IMR-90 (cell line): ENCODE results near the gene LYZ. TPM values are rescaled to one million over a fixed set of nuclear protein-coding genes. Genes with fewer than 3 reads are reported as not detected.

Experiments
- ATAC-seq: fragments of 200-7000 bp; cut with Tn5 transposase; 2 replicates; pipeline ENCODE4 v1.9.1; 2020; ENCODE audit warnings: low read depth, mild to moderate bottlenecking, moderate library complexity
- BruUV-seq: library from RNA; stranded (reverse); fragments of 400-500 nt; replicated peaks from 2 replicates; lab custom pipeline; 2021; lab: Mats Ljungman, UMichigan
- CTCF ChIA-PET: fragments of 300-600 bp; formaldehyde crosslinking; extraction: SDS; loops from one replicate; lab custom pipeline; 2021; ENCODE audit warnings: antibody characterized with exemption; lab: Yijun Ruan, JAX
- POLR2A ChIA-PET: fragments of 300-600 bp; sonication (Branson Sonifier 250); formaldehyde crosslinking; loops from one replicate; lab custom pipeline; 2022; ENCODE audit warnings: antibody characterized with exemption; ENCODE audit not compliant: unreplicated experiment; lab: Charles Lee
- DNase-seq: peaks from one replicate; pipeline ENCODE4 v3.0.0; 2013
- H2AFZ ChIP-seq: replicated peaks from 2 replicates; pipeline ENCODE3; 2013; ENCODE audit warnings: low read length, mild to moderate bottlenecking; ENCODE audit not compliant: poor library complexity
- H2AK5ac ChIP-seq: 2 replicates; pipeline ENCODE4 v1.6.1; 2013; ENCODE audit warnings: low read depth, low read length, inconsistent platforms
- H2AK9ac ChIP-seq: replicated peaks from 2 replicates; pipeline ENCODE3; 2013; ENCODE audit warnings: mild to moderate bottlenecking, low read depth, low read length, moderate library complexity; ENCODE audit not compliant: poor library complexity
- H2BK120ac ChIP-seq: 2 replicates; pipeline ENCODE4 v1.6.1; 2013; ENCODE audit warnings: low read depth, low read length, inconsistent platforms
- H2BK15ac ChIP-seq: 3 replicates; pipeline ENCODE4 v1.6.1; 2013; ENCODE audit warnings: low read depth, low read length, inconsistent platforms
- H2BK20ac ChIP-seq: 2 replicates; pipeline ENCODE4 v1.6.1; 2013; ENCODE audit warnings: low read depth, mild to moderate bottlenecking, inconsistent platforms, low read length, moderate library complexity
- H2BK5ac ChIP-seq: 2 replicates; pipeline ENCODE4 v1.6.1; 2013; ENCODE audit warnings: mild to moderate bottlenecking, low read depth, low read length, inconsistent platforms; ENCODE audit not compliant: poor library complexity, severe bottlenecking
- H3K14ac ChIP-seq: replicated peaks from 2 replicates; pipeline ENCODE4 v1.6.1; 2013; ENCODE audit warnings: low read depth, low read length, inconsistent platforms
- H3K18ac ChIP-seq: 2 replicates; pipeline ENCODE4 v1.6.1; 2013; ENCODE audit warnings: low read depth, low read length, control low read depth
- H3K23ac ChIP-seq: 2 replicates; pipeline ENCODE4 v1.6.1; 2013; ENCODE audit warnings: low read depth, low read length, inconsistent platforms
- H3K27ac ChIP-seq: 2 replicates; pipeline ENCODE4 v1.5.1; 2013; ENCODE audit warnings: mild to moderate bottlenecking, control low read depth, low read length; ENCODE audit not compliant: insufficient read depth
- H3K27me3 ChIP-seq: 2 replicates; pipeline ENCODE4 v1.6.1; 2013; ENCODE audit warnings: low read length; ENCODE audit not compliant: control insufficient read depth, insufficient read depth
- H3K36me3 ChIP-seq: 2 replicates; pipeline ENCODE4 v1.6.1; 2013; ENCODE audit warnings: low read length, mixed read lengths; ENCODE audit not compliant: control insufficient read depth, insufficient read depth
- H3K4ac ChIP-seq: 2 replicates; pipeline ENCODE4 v1.6.1; 2013; ENCODE audit warnings: low read depth, low read length, inconsistent platforms
- H3K4me1 ChIP-seq: 2 replicates; pipeline ENCODE4 v1.6.1; 2013; ENCODE audit warnings: low read length, mixed read lengths; ENCODE audit not compliant: control insufficient read depth, insufficient read depth
- H3K4me2 ChIP-seq: 2 replicates; pipeline ENCODE4 v1.6.1; 2013; ENCODE audit warnings: low read depth, mild to moderate bottlenecking, control low read depth, low read length, moderate library complexity
- H3K4me3 ChIP-seq: 2 replicates; pipeline ENCODE4 v1.5.1; 2013; ENCODE audit warnings: low read depth, mild to moderate bottlenecking, control low read depth, low read length, moderate library complexity; ENCODE audit not compliant: insufficient read depth
- H3K56ac ChIP-seq: 2 replicates; pipeline ENCODE4 v1.6.1; 2013; ENCODE audit warnings: low read length, inconsistent platforms; ENCODE audit not compliant: insufficient read depth; ENCODE audit errors: extremely low read depth
- H3K79me1 ChIP-seq, 2 experiments: 2 replicates each; pipeline ENCODE4 v1.6.1; 2013; ENCODE audit warnings: low read length in 2 of 2, inconsistent platforms in 1 of 2, low read depth in 1 of 2
- H3K9ac ChIP-seq: 2 replicates; pipeline ENCODE4 v1.6.1; 2013; ENCODE audit warnings: low read depth, low read length, control low read depth
- H3K9me1 ChIP-seq: 2 replicates; pipeline ENCODE4 v1.6.1; 2013; ENCODE audit warnings: low read length, inconsistent platforms; ENCODE audit not compliant: insufficient read depth
- H3K9me3 ChIP-seq: 2 replicates; pipeline ENCODE4 v1.6.1; 2013; ENCODE audit warnings: low read length; ENCODE audit not compliant: control insufficient read depth, insufficient read depth
- H4K20me1 ChIP-seq: 2 replicates; pipeline ENCODE4 v1.6.1; 2013; ENCODE audit warnings: low read length, inconsistent platforms; ENCODE audit not compliant: insufficient read depth
- H4K5ac ChIP-seq: 2 replicates; pipeline ENCODE4 v1.6.1; 2013; ENCODE audit warnings: mild to moderate bottlenecking, low read depth, low read length, control low read depth
- H4K8ac ChIP-seq, 2 experiments: 2 replicates each; pipeline ENCODE4 v1.6.1; 2013; ENCODE audit warnings: low read depth in 2 of 2, low read length in 2 of 2, control low read depth in 1 of 2, inconsistent platforms in 1 of 2
- H4K91ac ChIP-seq: 2 replicates; pipeline ENCODE4 v1.6.1; 2013; ENCODE audit warnings: low read depth, low read length, inconsistent platforms; ENCODE audit not compliant: insufficient read depth
- BHLHE40 ChIP-seq: fragments of 150-350 bp; IDR thresholded peaks from 2 replicates; pipeline ENCODE4 v1.6.1; 2016; ENCODE audit warnings: mild to moderate bottlenecking, low read depth, low read length
- CEBPB ChIP-seq: IDR thresholded peaks from 2 replicates; pipeline ENCODE4 v1.6.1; 2012; ENCODE audit warnings: low read depth, low read length, improper control_type of control experiment
- CHD1 ChIP-seq: IDR thresholded peaks from 2 replicates; pipeline ENCODE4 v1.6.1; 2012; ENCODE audit warnings: low read depth, low read length, improper control_type of control experiment
- CTCF ChIP-seq: conservative IDR thresholded peaks from 2 replicates; pipeline ENCODE4 v1.5.1; 2012; ENCODE audit warnings: mild to moderate bottlenecking, low read depth, low read length, improper control_type of control experiment
- ELK1 ChIP-seq: fragments of 150-350 bp; IDR thresholded peaks from 2 replicates; pipeline ENCODE4 v1.6.1; 2016; ENCODE audit warnings: low read depth, mild to moderate bottlenecking, low read length, moderate library complexity, borderline replicate concordance
- FOS ChIP-seq: fragments of 150-350 bp; IDR thresholded peaks from 2 replicates; pipeline ENCODE4 v1.6.1; 2016; ENCODE audit warnings: low read depth, low read length
- MAFK ChIP-seq: IDR thresholded peaks from 2 replicates; pipeline ENCODE4 v1.6.1; 2012; ENCODE audit warnings: low read depth, low read length, improper control_type of control experiment
- MAZ ChIP-seq: IDR thresholded peaks from 2 replicates; pipeline ENCODE4 v1.6.1; 2012; ENCODE audit warnings: low read depth, mild to moderate bottlenecking, low read length, improper control_type of control experiment, moderate library complexity, borderline replicate concordance
- MXI1 ChIP-seq: IDR thresholded peaks from 2 replicates; pipeline ENCODE4 v1.6.1; 2012; ENCODE audit warnings: low read depth, mild to moderate bottlenecking, low read length, moderate library complexity, borderline replicate concordance
- NFE2L2 ChIP-seq: fragments of 150-350 bp; IDR thresholded peaks from 2 replicates; pipeline ENCODE4 v1.6.1; 2016; ENCODE audit warnings: low read depth, mild to moderate bottlenecking, low read length
- POLR2A ChIP-seq: IDR thresholded peaks from 2 replicates; pipeline ENCODE4 v1.6.1; 2012; ENCODE audit warnings: mild to moderate bottlenecking, low read depth, low read length
- RAD21 ChIP-seq: IDR thresholded peaks from 2 replicates; pipeline ENCODE4 v1.6.1; 2012; ENCODE audit warnings: low read length, improper control_type of control experiment
- RCOR1 ChIP-seq: IDR thresholded peaks from 2 replicates; pipeline ENCODE4 v1.6.1; 2012; ENCODE audit warnings: mild to moderate bottlenecking, low read length, improper control_type of control experiment; ENCODE audit not compliant: insufficient replicate concordance
- RFX5 ChIP-seq: IDR thresholded peaks from 2 replicates; pipeline ENCODE4 v1.8.0; 2012; ENCODE audit warnings: low read depth, mild to moderate bottlenecking, low read length, moderate library complexity
- SMC3 ChIP-seq: fragments of 150-350 bp; IDR thresholded peaks from 2 replicates; pipeline ENCODE4 v1.6.1; 2016; ENCODE audit warnings: low read depth, mild to moderate bottlenecking, antibody characterized with exemption, low read length, moderate library complexity
- WGBS, 2 experiments: methylation state at CpG; one replicate each; pipeline versions ENCODE4 v1.1.5 to v1.1.7; 2013; ENCODE audit warnings: missing lambda C conversion rate in 2 of 2; ENCODE audit not compliant: insufficient read length in 1 of 2; ENCODE audit errors: extremely low coverage in 2 of 2; 5-methylcytosine and 5-hydroxymethylcytosine counted together
- dilution Hi-C: fragments of 300-500 bp; cut with HindIII; formaldehyde crosslinking; loops from one replicate; pipeline ENCODE4 v1.14.3; 2018; ENCODE audit warnings: low sequenced_read_pairs; ENCODE audit not compliant: unreplicated experiment
- in situ Hi-C: fragments of 300-500 bp; cut with MboI; formaldehyde crosslinking; loops from 3 replicates; pipeline ENCODE4 v1.14.3; 2019; ENCODE audit warnings: low sequenced_read_pairs, inconsistent platforms, mixed read lengths
- intact Hi-C: fragments of 100-400 bp; cut with micrococcal nuclease; formaldehyde crosslinking; loops from 2 replicates; pipeline ENCODE4 v1.10.0; 2022
- polyA plus RNA-seq, 3 experiments: library from polyadenylated mRNA; depleted of rRNA; stranded (reverse); fragments of >200 nt; gene quantifications; 2 replicates each; pipeline ENCODE4 v1.2.3, GENCODE V29; 2012; ENCODE audit warnings: low replicate concordance in 1 of 3
- total RNA-seq: library from RNA; depleted of rRNA; stranded (reverse); fragments of >200 nt; gene quantifications from 2 replicates; pipeline ENCODE4 v1.2.3, GENCODE V29; 2012
- TF ChIP-seq, protein P1 (sequence below): fragments of 150-350 bp; IDR thresholded peaks from 2 replicates; pipeline ENCODE4 v1.6.1; 2017; ENCODE audit warnings: mild to moderate bottlenecking, antibody characterized with exemption, low read length, low read depth

The LYZ gene
- total and polyA plus RNA-seq, 2 of the 4 experiments (the other 2 are of a cell fraction), result not detected

GRCh38 chr12:69366796-69367195 lies 18.6 kb downstream of the LYZ start:
- H2BK20ac ChIP-seq, result no peak overlapping the region
- H4K8ac ChIP-seq, result no peak overlapping the region
- H2AK5ac ChIP-seq, result no peak overlapping the region
- no TSS peak for BruUV-seq
- H2BK120ac ChIP-seq, result no peak overlapping the region
- no CpG with 5 or more reads among the region's 5 CpGs for WGBS, 2 experiments
- H2BK15ac ChIP-seq, result no peak overlapping the region
- no peaks in the 10 kb centered on the region for H3K9me3 ChIP-seq
- TF ChIP-seq RAD21 (no peak), MAZ (no peak), CTCF (no peak), CHD1 (no peak), FOS (no peak), RFX5 (no peak), RCOR1 (no peak), POLR2A (no peak), CEBPB (no peak), NFE2L2 (no peak), MAFK (no peak), SMC3 (no peak), MXI1 (no peak), ELK1 (no peak), BHLHE40 (no peak)
- TF ChIP-seq, protein P1, sequence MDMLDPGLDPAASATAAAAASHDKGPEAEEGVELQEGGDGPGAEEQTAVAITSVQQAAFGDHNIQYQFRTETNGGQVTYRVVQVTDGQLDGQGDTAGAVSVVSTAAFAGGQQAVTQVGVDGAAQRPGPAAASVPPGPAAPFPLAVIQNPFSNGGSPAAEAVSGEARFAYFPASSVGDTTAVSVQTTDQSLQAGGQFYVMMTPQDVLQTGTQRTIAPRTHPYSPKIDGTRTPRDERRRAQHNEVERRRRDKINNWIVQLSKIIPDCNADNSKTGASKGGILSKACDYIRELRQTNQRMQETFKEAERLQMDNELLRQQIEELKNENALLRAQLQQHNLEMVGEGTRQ, result no peak
- H3K14ac ChIP-seq, result no peak overlapping the region
- no peak overlapping the region for H2BK5ac ChIP-seq
- no peak overlapping the region for H4K5ac ChIP-seq
- no peak overlapping the region for H3K18ac ChIP-seq
- in situ Hi-C loops (no loop called here), intact Hi-C loops (no loop called here), dilution Hi-C loops (no loop called here)
- CTCF ChIA-PET, result no interaction called here
- 0 out of 2 replicates have a peak, but pooled peaks cover 2% of the 10 kb centered on the region for H3K4me1 ChIP-seq
- no peaks in the 10 kb centered on the region for H3K27me3 ChIP-seq
- ATAC-seq (no peak), DNase-seq (no peak)
- POLR2A ChIA-PET, result no interaction called here
- 0 out of 4 replicates have a peak, but pooled peaks cover 0 to under 1% of the 10 kb centered on the region in 2 experiments for H3K79me1 ChIP-seq
- no peak overlapping the region for H3K56ac ChIP-seq
- no peak overlapping the region for H3K4ac ChIP-seq
- no peak overlapping the region for H4K91ac ChIP-seq
- no peaks in the 10 kb centered on the region for H3K9me1 ChIP-seq
- no peak overlapping the region for H3K4me3 ChIP-seq
- H3K27ac ChIP-seq, result no peak overlapping the region
- no peak overlapping the region for H2AK9ac ChIP-seq
- no peak overlapping the region for H3K23ac ChIP-seq
- H4K20me1 ChIP-seq, result no peaks in the 10 kb centered on the region
- H2AFZ ChIP-seq, result no peak overlapping the region
- no peak overlapping the region for H3K9ac ChIP-seq
- peaks cover 1% of the 10 kb centered on the region; the same call in 1 of the 2 replicates for H3K36me3 ChIP-seq
- H3K4me2 ChIP-seq, result no peak overlapping the region
